HG03103 (cell line): ENCODE measurements around the gene ALDH3A1.

Source experiments
- ATAC-seq: cut with Tn5 transposase; IDR thresholded peaks from one replicate; pipeline ENCODE4 v1.9.1; 2021; ENCODE audit warnings: low read depth; ENCODE audit not compliant: unreplicated experiment

ALDH3A1 gene

DNA sequence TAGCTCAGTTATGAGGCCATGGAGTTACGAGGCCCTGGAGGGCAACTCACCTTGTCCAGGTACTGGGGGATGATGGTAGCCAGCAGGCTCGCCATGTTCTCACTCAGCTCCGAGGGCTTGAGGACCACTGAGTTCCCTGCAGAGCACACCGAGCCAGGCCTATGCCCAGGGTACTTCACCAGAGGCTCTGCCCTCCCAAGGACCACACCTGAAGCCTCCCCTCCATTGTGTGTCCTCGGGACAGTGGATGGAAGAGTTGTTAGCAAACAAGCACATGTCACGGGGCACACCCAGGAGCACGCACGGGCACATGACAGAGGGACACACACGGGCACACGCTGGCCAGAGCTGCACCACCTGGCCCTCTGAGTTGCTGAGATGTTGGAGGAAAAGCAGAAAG lies 5.6 kb downstream of the ALDH3A1 start:
- no peak for ATAC-seq

DNA sequence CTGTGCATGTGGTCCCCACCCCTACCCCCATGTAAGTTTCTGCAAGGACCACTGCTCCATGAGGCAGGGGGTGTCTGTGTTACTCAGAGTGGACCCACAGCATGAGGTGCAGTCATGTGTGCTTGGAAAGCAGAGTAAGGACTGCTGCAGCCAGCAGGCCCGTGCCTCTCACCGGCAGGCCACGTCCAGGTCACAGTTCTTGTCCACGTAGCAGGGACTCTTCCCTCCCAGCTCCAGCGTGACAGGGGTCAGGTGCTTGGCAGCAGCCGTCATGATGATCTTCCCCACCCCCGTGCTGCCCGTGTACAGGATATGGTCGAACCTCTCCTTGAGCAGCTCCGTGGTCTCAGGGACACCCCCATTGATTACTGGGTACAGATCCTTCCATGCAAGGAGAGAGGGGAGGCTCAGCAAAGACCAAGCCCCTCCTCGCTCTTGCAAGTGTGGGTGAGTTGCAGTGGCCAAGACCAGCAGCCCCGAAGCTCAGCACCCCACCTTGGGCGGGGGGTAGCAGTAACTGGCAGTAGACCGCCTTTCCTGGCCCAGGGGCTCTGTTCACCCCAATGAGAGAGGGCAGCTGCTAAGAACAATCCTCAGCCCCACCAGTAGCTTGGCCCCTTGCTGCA lies 6.2 kb downstream of the ALDH3A1 start:
- no peak for ATAC-seq

DNA sequence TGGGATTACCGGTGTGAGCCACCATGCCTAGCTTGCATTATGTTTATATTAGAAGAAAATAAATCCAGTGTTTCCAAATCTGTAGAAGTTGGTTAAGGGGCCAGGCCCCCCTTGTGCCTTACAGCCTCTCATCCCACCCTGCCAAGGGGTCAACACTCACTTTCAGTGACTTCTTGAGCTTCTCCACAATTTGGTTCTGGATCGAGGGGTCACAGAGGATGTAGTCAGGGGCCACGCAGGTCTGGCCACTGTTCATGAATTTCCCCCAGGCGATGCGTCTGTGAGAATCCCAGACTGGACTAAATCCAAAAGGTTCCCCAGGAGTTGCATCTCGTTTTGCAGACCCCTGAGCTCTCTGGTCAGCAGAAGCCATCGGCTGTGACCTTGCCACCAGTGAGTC lies 7.2 kb downstream of the ALDH3A1 start:
- ATAC-seq: no peak

DNA sequence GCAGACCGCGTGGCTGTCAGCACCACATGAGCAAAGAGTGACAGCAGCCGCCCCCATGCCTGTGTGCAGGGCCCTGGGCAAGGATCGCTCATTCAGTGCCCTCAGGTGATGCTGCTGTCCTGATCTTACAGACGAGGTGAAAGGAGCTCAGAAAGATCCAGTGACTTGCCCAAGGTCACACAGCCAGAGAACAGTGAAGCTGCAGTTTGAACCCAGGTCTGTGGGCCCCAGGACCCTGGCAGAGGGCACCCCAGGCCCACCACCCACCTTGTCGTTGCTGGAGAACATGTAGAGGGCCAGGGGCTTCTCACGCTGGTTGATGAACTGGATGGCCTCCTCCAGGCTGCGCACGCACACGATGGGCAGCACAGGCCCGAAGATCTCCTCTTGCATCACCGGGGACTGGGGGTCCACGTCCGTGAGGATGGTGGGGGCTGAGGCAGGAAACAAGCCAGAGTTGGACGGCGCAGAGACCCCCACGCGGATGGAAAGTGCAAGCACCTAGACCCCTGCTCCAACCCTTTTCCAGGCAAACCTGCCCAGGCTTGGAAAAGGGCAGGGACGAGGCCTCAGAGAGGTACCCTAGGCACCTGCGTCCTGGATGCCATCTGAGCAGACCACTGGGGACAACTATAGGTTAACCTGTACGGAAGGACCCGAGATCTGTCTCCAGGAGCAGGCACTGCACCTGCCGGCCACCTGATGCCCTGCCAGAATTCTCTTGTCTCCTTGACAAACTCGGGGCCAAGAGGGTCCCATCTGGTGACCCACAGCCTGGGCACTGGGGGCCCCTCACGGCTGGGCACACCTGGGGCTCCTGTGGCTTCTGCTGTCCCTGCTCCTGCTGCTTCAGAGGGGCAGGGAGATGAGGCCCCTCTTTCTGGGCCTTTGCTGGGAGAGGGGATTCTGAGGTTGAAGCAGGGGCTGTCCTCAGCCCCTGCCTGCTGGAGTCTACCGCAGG lies 8.6 kb downstream of the ALDH3A1 start:
- ATAC-seq: no peak

DNA sequence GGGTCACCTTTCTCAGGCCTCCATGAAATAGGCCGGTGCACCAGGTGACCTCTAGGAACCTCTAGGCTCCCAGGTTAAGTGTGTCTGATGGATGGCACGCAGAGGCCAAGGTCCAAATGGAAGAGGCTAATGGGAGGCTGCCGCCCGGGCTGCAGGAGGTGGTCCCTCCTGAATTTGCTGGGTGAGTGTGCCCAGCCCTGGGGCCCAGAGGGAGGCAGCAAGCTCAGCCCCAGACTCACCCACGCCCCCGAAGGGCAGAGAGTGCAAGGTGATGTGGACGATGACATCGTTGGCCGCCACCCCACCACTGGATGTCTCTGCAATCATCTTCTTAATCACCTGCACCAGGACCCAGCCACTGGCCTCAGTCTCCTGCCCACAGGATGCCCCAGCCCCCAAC lies 9.3 kb downstream of the ALDH3A1 start:
- ATAC-seq: no peak

DNA sequence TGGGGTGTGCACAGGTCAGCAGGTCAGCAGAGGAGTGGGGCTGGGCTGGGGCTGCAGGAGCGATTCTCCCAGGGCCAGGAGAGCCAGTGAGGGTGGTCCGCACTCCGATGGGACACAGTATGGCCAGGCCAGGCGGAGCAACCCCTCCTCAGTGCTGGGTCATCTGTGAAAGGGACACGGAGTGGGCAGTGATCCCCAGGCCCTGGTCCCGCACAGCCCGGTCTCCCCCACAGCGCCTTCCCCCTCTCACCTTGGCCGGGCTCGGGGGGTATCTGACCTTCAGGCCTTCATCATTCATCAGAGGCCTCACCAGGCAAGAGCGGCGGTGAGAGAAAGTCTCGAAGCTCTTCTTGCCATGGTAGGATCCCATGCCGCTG lies 10.0 kb downstream of the ALDH3A1 start:
- no peak for ATAC-seq

DNA sequence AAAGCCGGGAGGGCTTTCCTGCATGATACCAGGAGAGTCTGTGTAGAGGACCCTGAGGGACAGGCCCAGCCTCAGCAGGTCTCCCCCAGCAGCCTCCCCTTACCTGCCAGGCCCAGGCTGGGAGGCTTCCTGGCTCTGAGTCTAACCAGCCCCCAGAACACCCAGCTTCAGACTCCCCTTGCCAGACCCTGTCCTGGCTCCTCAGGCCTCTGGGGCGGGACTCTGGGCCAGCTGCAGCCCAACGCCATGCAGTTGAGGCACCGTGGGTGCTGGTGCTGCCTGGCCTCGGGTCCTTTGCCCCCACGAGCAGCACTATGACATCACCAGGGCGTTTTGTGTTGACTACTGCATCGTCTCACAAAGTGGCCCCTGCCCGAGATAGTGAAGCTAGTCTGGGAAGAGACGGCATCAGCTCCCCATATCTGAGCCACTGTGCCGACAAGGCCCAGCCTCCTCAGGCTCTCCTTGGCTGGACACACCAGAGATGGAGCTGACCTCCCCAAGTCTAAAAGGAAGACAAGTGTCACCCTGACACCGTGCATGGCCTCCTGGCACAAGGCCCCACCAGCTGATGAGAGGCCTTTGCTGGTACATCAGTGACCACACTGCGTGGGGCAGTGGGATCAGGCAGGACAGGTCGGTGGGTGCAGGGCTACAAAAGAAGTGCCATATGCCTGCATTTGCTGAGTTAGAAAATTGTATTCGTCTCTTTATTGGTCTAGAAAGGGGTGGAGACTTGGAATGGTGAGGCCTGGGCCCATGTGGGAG lies 10.6 kb downstream of the ALDH3A1 start:
- ATAC-seq: no peak

DNA sequence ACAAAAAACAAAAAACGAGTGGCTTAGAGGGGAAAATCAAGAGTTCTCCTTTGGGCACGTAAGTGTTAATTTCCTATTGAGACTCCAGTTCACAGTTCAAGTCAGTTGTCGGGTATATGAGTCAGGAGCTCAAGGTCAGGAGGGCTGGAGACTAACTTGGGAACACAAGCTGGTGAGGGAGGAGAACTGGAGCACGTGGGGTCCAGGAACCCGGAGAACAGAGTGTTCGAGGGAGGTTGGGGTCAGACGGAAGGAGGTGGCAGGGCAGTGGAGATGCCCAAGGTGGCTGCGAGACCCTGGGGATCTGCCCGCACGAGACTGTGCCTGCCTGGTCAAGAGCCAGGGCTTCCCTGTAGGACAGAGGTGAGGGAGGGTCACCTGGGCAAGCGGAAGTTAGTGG lies 12.0 kb downstream of the ALDH3A1 start:
- no peak for ATAC-seq

DNA sequence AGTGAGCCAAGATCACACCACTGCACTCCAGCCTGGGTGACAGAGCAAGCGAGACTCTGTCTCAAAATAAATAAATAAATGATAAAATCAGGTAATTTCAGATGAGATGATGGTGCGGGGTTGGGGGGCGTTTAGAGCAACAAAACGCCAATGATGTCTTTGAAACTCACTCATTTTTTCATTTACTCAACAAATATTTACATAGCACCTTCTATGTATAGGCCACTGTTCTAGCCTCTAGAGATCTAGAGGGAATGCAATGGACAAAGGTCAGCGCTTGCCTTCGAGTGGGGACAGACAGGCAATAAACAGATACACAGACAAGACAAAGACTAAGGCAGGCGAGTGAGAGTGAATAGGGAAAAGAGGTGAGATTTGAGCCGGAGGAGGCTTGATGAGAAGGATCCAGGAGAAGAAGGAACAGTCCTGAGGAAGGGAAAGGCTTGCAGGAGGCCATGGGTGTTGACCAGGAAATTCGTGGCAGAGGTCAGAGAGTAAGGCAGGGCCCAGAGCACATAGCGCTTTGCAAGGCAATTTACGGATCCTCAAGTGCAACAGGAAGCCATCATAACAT lies 14.1 kb downstream of the ALDH3A1 start:
- no peak for ATAC-seq

DNA sequence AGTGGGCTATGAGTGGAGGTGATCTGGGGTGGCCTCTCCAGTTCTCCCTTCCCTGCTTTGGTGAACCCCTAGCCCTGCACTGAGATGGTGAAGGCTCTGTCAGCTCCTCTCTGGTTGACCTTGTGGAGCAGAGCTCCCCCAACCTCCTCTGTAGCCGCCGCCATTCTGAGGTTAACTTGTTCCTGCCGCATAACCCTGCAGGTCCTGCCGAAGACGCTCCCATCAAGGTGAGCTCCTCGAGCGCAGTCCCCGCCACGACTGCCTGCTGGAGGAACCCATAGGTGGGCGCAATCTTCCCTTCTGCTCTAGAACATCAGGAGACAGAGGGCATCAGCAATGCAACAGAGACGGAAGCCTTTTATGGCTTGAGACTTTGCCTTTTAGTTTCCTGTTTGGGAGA lies 16.5 kb downstream of the ALDH3A1 start:
- no peak for ATAC-seq

DNA sequence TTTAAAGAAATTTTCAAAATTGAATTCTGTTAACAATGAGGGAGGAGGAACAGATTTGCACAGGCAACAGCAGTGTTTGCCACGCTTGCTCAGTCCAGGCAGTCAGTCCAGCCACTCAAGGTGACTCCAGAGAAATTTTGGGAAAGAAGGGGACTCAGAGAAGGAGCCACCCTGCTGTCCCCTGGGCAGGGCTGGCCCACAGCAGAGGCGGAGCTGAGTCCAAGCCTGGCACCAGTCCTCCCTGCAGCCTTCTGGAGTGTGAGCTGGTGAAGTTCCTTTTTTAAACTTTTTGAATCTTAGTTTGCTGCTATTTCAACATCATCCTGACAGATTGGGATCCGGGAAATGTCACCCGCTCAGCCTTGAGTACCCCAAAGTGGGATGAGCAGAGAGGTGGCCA lies 17.3 kb downstream of the ALDH3A1 start:
- ATAC-seq: no peak

DNA sequence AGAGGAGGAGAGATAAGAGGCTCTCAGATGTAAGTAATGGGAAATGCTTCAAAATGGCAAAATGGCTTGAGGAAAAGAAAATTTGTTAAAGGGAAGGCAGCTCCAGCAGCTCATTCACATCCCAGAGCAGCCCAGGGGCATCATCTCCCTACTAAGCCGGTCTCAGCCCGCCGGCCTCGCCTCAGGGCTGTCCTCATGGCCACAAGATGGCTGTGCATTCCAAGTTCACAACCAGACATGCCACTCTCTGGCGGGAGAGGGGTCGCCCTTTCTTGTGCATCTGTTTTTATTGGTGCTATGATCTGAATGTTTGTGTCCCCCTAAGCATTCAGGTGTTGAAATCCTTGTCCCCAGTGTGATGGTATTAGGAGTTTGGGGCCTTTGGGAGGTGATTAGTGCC lies 18.2 kb downstream of the ALDH3A1 start:
- ATAC-seq: no peak

DNA sequence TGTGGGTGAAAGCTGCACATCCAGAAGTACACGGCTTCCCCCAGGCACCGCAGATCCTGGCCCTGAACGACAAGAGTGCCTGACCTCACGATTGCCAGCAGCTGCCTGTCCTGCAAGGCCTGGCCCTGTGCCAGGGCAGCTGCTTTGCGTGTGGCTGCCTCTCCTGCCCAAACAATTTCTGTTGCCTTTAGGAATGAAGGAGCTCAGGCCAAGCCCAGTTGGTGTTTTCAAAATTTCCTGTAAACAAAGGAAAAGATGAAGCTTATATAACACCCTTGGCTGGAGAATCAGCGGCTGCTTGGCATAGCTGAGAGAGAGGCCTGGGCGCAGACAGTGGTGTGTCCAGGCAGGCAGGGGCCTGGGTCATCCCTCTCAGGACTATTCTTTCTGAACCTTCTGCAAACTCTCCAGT lies 20.0 kb downstream of the ALDH3A1 start:
- ATAC-seq: no peak

DNA sequence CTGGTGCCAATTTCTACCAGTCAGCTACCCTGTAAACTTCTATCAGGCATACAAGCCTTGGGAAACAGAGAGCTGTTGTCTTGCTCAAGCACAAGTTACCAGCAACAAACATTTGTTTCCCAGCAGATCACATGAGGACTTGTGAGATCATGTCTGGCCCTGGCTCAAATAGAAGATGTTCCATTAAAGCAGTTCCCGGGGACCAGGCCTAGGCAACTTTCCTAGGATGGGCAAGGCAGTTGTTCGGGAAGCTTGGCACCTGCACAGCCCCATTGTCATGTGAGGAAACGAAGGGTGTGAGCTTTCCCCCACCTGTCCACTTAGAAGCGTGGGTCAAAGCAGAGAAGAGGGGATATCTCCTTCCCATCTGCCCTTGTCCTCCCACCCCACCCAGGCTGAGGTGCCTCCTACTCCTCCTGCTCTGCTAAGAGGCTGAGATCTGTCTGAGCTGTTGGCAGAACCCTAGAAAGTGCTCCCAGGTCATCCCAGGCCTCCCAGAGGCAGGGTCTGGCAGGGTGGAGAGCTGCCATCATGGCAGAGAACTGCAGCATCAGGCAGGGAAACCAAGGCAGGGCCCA lies 20.5 kb downstream of the ALDH3A1 start:
- ATAC-seq: no peak

DNA sequence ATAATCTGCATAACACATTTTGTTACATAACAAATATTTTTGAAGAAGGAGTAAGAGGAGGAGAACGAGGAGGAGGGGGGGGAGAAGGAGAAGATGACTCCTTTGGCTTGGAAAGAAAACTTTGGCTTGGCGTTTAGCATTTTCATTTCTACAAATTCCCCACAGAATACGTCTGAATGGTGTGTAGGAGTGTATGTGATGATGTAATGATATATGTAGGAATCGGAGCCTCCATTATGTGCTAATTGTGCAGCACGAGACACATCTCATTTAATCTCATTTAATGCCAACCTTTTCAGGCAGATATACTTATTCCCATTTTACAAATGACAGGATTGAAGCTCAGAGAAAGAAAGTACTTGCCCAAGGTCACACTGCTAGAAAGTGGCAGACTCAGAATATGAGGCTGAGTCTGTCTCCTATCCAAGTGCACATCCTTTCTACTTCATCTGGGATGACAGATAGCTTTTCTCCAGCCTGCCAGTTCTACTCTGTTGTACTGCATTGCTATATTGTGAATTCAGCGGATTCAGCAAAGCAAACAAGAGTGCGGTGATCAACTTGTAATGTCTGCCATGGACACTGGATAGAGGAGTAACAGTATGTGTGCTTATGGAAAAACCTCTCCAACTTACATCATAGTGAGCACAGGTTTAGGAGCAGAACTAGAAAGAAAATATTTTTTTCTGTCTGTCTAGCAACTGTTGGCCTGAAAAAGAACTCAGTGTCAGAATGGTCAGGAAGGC lies 21.3 kb downstream of the ALDH3A1 start:
- no peak for ATAC-seq

DNA sequence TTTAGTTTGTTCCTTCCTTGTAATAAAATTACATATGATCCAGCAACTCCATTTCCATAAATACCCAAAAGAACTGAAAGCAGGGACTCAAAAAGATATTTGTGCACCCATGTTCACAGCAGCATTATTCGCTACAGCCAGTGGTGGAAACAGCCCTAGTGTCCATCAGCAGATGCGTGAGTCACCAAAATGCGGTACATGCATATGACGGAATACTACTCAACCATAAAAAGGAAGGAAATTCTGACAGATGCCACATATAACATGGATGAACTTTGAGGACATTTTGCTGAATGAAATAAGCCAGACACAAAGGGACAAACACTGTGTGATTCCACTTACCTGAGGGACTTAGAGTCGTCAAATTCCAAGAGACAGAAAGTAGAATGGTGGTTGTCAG lies 22.6 kb downstream of the ALDH3A1 start:
- no peak for ATAC-seq

DNA sequence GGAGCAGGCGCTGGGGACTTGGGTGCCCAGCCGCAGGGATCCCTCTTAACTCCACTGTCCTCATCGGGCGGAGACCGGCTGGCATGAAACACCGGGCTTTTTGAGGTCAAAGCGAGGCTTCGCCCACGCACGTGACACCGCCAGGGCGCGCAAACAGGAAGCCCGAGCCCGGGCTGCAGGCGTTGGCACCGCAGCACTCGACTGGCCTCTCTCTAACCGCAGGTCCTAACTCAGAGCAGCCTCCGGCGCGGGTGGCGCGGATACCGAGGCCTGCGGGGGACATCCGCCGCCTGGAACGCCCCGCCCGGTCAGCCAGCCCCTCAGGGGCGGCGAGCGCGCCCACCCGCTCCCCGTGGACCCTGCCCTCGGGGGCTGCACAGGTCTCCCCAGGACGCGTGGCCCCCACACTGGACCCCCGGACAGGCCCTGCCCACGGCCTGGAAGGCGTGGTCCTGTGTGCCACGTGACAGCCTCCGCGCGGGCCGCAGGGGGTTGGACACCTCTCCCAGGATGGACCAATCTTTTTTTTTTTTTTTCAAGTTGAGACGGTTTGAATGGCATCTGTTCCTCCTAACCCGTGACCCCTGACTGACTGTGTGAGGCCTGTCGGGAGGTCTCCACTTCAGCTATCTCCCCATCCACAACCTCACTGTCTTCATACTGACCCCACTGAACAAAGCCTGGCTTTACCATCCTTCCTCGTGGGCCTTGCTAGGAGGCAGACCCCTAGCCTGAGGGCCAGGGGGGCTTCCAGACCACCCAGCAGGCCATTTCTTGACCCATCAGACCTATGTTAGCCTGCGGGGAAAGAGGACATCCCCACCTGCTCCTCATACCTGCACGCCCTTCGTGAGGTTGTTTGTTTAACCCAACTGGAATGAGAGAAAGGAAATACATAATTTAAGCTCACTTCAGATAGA lies 23.3 kb downstream of the ALDH3A1 start:
- ATAC-seq: no peak

DNA sequence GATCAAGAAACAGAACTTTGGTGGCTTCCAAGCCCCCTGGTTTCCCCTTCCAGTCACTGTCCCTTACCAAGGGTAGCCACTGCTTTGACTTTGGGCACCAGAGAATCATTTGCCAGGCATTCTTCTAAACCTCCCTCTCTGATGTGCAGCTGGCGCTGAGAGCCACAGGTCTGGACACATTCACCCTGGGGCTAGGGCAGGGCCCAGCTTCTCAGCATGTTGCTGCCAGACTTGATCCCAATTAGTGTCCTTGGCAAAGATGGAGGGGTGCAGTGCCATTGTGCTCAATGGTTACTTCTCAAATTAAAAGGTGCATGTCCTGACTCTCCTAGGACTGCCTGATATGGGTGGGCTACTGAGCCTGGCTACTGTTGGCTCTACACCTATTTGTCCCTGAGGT lies 24.1 kb downstream of the ALDH3A1 start:
- ATAC-seq: no peak
